Activated naive CD8-positive, alpha-beta T cell treated with anti-CD3 and anti-CD28 coated beads, Interleukin-2, amount 50 U/mL, for 16 hours (primary cell): Measurements from ENCODE around the gene AUNIP.

Source experiments
- DNase-seq: peaks from one replicate; pipeline ENCODE4 v3.0.0-alpha.2; 2020; ENCODE audit warnings: low read depth, low spot score

AUNIP gene

GRCh38 chr1:25809283-25809926 lies 49.9 kb downstream of the AUNIP start:
- no peak for DNase-seq

GRCh38 chr1:25808481-25809244 lies 50.6 kb downstream of the AUNIP start:
- DNase-seq, result no peak

GRCh38 chr1:25807480-25808390 lies 51.5 kb downstream of the AUNIP start:
- DNase-seq, result no peak

- no peak for DNase-seq
Observed at GRCh38 chr1:25806418-25806817, 52.8 kb downstream of the AUNIP start.

GRCh38 chr1:25805863-25806225 lies 53.4 kb downstream of the AUNIP start:
- DNase-seq, result no peak

GRCh38 chr1:25804964-25805862 lies 54.0 kb downstream of the AUNIP start:
- DNase-seq, result no peak

GRCh38 chr1:25804244-25804963 lies 54.9 kb downstream of the AUNIP start:
- DNase-seq, result no peak

- no peak for DNase-seq
Observed at GRCh38 chr1:25803368-25803767, 55.9 kb downstream of the AUNIP start.

GRCh38 chr1:25802915-25803314 lies 56.3 kb downstream of the AUNIP start:
- no peak for DNase-seq

- no peak for DNase-seq
Observed at GRCh38 chr1:25800703-25801377, 58.4 kb downstream of the AUNIP start.

GRCh38 chr1:25799935-25800702 lies 59.1 kb downstream of the AUNIP start, which contains the start of gene SELENON:
Gene SELENON (plus strand): TSS chr1:25800193. CDS start chr1:25800231, 38 bp downstream.
- DNase-seq, result no peak

GRCh38 chr1:25799352-25799934 lies 59.8 kb downstream of the AUNIP start:
- DNase-seq, result no peak

- DNase-seq, result no peak
Observed at GRCh38 chr1:25798666-25799351, 60.4 kb downstream of the AUNIP start.

GRCh38 chr1:25797939-25798338 lies 61.3 kb downstream of the AUNIP start:
- no peak for DNase-seq

GRCh38 chr1:25796811-25797458 lies 62.3 kb downstream of the AUNIP start:
- peak; percentile 78 for DNase-seq

- no peak for DNase-seq
Observed at GRCh38 chr1:25795946-25796810, 63.1 kb downstream of the AUNIP start.

- no peak for DNase-seq
Observed at GRCh38 chr1:25795211-25795610, 64.0 kb downstream of the AUNIP start.
